HG03025 (cell line): ENCODE data around the gene GJC2.
"Not testable (repeated sequence)": the region's sequence is repeated elsewhere in the genome, so short reads cannot be mapped to it uniquely, and the experiment has no call there.

Experiments used
- ATAC-seq: cut with Tn5 transposase; IDR thresholded peaks from one replicate; pipeline ENCODE4 v1.9.1; 2021; ENCODE audit warnings: mild to moderate bottlenecking, moderate library complexity; ENCODE audit not compliant: unreplicated experiment, low FRiP score

Gene GJC2

DNA sequence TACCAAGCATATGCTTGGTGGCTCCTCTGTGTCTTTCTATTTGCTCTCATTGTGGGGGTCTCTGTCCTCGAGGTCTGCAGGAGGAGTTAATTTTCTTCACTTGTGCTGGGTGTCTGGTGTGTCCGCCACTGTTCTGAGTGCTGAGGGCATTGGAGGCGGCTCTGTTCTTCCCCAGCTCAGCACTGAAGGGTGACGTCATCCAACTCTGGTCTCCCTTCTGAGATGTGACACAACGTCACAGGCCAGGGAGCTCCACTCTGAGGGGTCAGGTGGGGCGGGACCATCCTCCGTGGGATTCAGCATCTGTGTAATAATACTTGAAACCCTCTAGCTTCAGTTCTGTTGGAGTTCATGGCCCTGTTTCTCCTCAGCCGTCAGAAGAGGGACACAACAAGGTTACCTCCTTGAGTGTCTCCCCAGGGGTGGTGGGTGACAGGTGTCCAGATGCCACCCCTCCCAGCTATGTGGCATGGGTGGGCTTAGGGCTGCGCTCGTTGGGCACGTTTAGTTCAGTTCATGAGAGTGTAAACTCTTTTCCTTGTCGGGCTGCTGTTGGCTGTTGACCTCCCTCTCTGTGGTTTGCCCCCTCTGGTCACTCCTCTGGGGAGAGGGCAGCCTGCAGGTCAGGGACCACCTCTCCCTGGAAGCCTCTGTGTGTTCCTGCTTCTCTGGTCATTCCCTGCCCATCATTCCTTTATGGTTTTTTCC is 19.0 kb downstream of the GJC2 start:
- ATAC-seq = no peak

- no peak for ATAC-seq
These were observed 19.6 kb downstream of the GJC2 start for GRCh38 chr1:228169345-228169744.

GRCh38 chr1:228170666-228171065 is 20.9 kb downstream of the GJC2 start:
- ATAC-seq = no peak

DNA sequence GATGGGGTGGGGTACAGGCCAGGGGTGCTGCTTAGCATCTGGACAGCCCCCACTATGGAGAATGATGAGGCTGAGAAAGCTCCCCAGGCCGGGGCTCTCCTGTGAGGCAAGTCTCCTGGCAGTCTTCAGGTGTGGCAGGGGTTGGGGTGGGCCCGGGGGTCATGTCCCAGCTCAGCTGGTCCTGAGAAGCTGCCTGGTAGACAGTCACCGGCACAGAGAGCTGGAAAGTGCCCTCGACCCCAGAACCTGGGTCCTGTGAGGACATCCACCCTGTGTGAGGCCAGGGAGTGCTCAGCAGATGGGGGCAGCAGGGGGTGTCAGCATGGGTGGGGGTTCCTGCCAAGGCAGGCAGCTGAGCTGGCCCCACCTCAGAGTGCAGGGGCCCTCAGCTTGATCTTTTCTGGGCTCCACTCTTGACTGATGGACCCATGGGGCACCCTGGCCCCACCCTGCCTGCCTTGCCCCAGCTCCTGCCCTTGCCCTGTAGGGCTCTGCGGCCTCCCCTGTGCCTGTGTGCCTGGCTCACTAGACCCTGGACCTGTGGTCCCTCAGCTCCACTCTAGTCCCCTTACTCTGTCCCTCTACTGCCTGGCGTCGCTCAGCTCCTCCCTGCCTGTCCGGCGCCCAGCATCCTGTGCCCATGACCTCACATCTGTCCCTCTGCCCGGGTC is 21.6 kb downstream of the GJC2 start:
- no peak for ATAC-seq

- ATAC-seq = no peak
These were observed 23.1 kb downstream of the GJC2 start for GRCh38 chr1:228172591-228173527.

DNA sequence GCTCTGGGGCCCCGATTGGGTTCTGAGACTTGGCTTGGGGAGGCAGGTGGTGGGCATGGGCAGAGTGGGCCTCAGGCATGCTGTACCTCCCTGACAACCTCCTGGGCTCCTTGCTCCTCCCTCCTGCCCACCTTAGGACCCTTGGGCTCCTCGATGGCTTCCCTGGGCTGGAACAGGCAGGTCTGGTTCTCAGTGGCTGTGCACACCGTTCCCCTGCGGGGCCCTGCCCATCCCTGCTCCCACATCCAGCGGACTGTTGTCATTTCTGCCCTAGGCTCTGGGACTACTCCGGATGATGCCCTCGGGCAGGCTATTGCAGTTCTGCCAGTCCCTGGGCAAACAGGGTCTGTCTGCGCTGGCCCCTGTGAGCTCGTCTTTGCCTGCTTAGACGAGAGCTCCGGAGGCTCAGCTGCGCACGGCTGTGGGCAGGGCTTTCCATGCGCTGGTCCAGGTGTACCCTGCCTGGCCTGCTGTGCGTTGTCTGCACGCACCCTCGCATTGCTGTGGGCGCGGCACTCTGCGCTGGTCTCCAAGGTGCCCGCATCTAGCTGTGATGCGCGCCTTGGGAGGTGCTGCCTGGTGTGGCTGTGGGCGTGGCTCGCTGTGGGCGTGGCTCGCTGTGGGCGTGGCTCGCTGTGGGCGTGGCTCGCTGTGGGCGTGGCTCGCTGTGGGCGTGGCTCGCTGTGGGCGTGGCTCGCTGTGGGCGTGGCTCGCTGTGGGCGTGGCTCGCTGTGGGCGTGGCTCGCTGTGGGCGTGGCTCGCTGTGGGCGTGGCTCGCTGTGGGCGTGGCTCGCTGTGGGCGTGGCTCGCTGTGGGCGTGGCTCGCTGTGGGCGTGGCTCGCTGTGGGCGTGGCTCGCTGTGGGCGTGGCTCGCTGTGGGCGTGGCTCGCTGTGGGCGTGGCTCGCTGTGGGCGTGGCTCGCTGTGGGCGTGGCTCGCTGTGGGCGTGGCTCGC is 24.1 kb downstream of the GJC2 start:
- not testable (repeated sequence) for ATAC-seq

- ATAC-seq = no peak
These were observed 25.0 kb downstream of the GJC2 start for GRCh38 chr1:228174482-228175315.

DNA sequence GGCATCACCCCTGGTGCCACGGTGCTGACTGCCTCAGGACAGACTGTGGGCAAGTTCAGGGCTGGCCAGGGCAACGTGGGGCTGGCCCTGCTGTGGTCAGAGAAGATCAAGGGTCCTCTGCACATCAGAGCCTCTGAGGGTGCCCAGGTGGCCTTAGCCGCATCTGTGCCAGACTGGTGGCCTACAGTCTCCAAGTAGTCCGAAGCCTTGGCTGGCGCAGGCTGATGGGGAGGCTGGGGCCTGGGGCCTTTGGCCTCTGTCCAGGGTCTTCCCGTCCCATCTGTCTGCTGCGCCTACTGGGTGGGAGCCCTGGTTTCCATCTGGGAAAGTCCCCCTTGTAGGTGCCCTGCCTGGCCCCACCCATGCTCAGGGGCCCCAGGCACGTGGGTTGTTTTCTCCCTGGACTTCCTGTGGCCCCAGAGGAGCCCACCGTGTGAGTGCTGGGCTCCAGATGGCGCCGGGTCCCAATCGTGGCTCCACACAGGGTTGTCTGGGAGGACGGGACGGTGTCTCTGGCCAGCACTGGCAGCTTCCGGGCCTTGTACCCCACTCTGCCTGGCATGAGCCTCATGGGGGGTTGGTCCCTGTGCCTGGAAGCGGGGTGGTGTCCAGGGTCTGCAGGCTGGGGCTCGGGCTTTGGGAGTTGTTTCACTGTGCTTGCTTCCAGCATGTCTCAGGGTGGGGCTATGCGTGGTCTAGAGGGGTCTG is 25.7 kb downstream of the GJC2 start:
- ATAC-seq = no peak

- no peak for ATAC-seq
These were observed 26.3 kb downstream of the GJC2 start for GRCh38 chr1:228176024-228176395.

- ATAC-seq = no peak
These were observed 26.9 kb downstream of the GJC2 start for GRCh38 chr1:228176461-228177182.

- no peak for ATAC-seq
These were observed 27.4 kb downstream of the GJC2 start for GRCh38 chr1:228177183-228177475.

DNA sequence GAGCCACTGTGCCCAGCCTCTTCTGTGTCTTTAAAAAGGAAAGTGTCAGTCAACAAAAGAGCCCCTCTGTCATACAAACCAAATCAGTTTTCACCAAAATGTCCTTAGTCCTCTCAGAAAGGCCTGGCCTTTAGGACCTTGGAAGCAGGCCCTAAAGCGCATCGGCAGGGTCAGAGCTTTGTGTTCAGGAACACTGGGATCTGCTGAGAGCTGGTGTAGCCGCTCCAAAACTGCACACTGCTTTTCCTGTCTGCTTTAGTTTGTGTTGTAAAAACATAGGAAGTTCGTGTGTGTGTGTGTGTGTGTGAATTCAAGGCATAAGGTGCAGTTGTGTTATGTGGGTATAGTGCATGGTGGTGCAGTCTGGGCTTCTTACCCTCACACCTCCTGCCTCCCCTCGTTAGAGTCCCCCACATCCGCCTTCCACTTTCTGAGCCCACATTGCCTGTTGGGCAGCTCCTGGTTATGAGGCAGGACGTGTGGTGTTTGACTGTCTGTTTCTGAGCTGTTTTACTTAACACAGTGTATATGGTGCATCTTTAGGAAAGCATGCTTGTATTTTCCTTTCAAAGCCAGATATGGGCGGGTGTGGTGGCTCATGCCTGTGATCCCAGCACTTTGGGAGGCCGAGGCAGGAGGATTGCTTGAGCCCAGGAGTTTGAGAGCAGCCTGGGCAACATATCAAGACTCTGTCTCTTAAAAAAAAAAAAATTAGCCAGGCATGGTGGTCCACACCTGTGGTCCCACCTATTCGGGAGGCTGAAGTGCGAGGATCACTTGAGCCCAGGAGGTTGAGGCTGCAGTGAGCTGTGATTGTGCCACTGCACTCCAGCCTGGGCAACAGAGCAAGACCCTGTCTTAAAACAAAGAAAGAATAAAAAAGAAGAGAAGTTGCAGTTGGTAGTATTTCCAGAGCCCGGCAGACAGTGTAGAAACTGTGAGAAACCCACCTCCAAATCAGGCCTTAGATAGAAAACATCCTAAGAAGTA is 28.3 kb downstream of the GJC2 start:
- no peak for ATAC-seq

DNA sequence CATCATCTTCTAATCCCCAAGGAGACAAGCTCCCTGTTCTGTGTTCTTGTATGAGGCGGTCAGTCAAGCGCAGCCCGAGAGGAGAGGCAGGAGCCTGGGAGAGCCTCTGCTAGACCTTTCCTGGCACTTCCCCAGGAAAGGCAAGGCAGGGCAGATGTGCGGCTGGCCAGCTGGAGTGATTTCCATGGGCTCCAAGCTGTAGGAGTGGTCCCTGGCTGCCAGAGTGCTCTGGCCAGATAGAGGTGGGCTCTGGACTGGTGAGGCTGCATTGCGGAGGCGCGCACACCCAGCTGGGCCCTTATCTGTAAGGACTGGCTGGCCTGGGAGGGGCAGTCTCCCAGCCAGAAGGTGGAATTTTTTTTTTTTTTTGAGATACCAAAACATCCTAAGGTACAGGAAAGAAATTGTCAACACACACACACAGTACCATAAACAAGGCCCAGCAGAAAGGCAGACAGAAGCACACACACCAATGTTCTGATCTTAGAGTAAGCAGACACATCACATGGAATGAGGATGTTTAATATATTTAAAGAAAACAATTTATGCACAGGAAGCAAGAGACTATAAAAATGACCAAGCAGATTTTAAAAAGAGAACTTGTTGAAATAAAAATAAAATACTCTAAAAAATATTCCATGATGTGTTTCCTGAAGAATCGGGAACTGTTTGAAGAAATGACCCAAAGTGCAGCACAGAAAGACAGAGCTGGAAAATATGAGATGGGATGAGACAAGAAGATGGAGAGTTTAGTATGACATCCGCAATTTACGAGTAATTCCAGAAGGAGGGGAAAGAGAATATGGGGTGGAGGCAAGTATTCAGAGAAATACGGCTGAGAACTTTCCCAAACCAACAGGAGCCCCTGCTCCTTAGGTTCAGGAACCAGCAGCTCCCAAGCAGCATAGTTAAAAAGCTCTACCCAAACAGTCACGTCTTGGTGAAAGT is 29.3 kb downstream of the GJC2 start:
- ATAC-seq = no peak

DNA sequence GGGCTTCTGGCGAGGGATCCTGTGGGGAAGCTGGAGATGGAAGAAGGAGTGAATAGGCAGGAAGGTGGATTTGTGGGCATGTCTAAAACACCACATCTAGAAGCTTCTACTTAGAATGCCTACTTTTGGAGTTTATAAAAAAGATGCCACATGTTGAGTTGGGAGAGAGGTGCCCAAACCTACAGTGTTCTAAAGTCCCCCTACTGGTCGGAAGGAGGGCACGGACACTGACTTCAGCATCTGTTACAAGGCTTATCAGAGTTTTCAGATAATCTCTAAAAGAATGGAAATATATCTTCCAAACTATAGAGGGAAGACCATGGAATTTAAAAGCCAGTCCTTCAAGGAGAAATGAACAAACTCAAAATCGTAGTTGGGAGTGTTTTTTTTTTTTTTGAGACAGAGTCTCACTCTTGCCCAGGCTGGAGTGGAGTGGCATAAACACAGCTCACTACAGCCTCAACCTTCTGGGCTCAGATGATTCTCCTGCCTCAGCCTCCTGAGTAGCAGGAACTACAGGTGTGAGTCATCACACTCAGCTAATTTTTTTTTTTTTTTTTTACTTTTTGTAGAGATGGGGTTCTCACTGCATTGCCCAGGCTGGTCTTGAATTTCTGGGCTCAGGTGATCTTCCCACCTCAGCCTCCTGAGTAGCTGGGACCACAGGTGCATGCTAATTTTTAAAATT is 30.7 kb downstream of the GJC2 start:
- ATAC-seq = no peak

DNA sequence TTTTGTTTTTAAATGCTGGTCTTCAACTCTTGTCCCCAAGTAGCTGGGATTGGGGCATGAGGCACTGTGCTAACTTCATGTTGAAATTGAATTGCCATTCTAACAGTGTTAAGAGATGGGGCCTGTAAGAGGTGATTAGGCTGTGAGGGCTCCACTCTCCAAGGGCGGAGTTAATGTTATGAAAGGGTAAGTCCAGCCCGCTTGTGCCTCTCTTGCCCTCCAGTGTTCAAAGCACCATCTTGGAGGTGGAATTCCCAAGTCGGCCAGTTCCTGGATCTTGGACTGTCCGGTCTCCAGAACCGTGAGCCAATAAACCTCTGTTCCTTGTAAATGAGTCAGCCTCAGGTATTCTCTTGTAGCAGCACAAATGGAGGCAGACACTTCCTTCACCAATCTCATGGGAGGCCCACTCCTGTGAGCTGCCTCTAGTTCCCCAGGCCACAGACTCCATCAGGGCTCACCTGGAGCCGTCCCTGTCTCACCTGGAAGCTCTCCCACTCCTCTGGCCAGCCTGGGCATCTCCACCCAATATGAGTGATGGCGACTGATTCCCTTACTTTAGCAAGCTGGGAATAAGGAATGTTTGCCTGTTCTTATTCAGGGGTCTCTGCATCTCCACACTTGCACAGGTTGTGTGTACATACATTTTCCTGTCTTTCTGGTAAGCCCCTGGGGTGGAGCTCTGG is 31.4 kb downstream of the GJC2 start:
- no peak for ATAC-seq
